HG02938 (cell line): Measurements from ENCODE around the gene NUDT16L1.

Experiments
- ATAC-seq: cut with Tn5 transposase; IDR thresholded peaks from one replicate; pipeline ENCODE4 v1.9.1; 2021; ENCODE audit warnings: mild to moderate bottlenecking, moderate library complexity; ENCODE audit not compliant: unreplicated experiment

NUDT16L1 gene

GRCh38 chr16:4693956-4694641, 737 bp downstream of the NUDT16L1 start:
- no peak for ATAC-seq

- ATAC-seq = no peak
Measured at GRCh38 chr16:4694642-4695451, 1.5 kb downstream of the NUDT16L1 start.

- no peak for ATAC-seq
Measured at GRCh38 chr16:4695473-4696171, 2.3 kb downstream of the NUDT16L1 start.

- no peak for ATAC-seq
Measured at GRCh38 chr16:4696172-4696904, 3.0 kb downstream of the NUDT16L1 start.

- ATAC-seq = no peak
Measured at GRCh38 chr16:4696905-4697847, 3.8 kb downstream of the NUDT16L1 start.

- ATAC-seq = no peak
Measured at GRCh38 chr16:4697848-4698291, 4.5 kb downstream of the NUDT16L1 start.

- ATAC-seq = no peak
Measured at GRCh38 chr16:4698321-4699045, 5.1 kb downstream of the NUDT16L1 start.

GRCh38 chr16:4699046-4699556, 5.7 kb downstream of the NUDT16L1 start:
- ATAC-seq = no peak

- no peak for ATAC-seq
Measured at GRCh38 chr16:4700380-4700996, 7.1 kb downstream of the NUDT16L1 start.

GRCh38 chr16:4700997-4701743, 7.8 kb downstream of the NUDT16L1 start:
- ATAC-seq = no peak

- no peak for ATAC-seq
Measured at GRCh38 chr16:4701791-4702465, 8.6 kb downstream of the NUDT16L1 start.

GRCh38 chr16:4702466-4702808, 9.1 kb downstream of the NUDT16L1 start:
- ATAC-seq = no peak

GRCh38 chr16:4703906-4704305, 10.5 kb downstream of the NUDT16L1 start:
- no peak for ATAC-seq

GRCh38 chr16:4704491-4704890, 11.1 kb downstream of the NUDT16L1 start:
- no peak for ATAC-seq

- ATAC-seq = no peak
Measured at GRCh38 chr16:4704913-4705312, 11.6 kb downstream of the NUDT16L1 start.

- no peak for ATAC-seq
Measured at GRCh38 chr16:4706871-4707270, 13.5 kb downstream of the NUDT16L1 start.

GRCh38 chr16:4709481-4709880, 16.1 kb downstream of the NUDT16L1 start:
- no peak for ATAC-seq
